GM15510 (cell line): ENCODE data around the gene C1orf116.

ENCODE experiments used
- POLR2A ChIP-seq: IDR thresholded peaks from 3 replicates; pipeline ENCODE4 v1.6.1; 2011; ENCODE audit warnings: borderline replicate concordance; ENCODE audit not compliant: insufficient read length; ENCODE audit errors: extremely low read depth

C1orf116 gene

DNA sequence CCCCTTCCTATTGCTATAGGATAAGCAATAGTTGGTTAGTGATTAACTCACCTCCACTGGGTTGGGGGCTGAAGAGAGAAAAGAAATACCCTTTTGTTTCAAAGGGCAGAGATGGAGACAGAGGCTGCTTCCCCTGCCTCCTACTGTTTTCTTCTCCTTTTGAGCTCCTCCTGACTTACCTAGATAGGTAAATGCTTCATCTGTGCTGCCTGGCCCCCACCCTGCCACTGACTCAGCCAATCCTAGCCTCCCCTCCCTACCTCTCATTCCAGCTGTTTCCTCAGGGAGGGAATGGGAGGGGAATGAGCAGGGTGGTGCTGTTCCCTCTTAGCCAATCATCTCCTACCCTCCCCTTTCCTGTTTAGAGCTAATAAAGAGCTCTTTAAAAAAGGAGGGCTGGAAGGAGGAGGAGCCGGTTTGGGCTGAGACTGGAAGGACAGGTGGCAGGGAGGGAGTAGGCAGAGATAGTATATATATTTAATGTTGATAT is at the start of gene C1orf116:
TSS of gene C1orf116 (minus strand) at position 229 of the 490 bp plus-strand sequence. CDS start 5,158 bp downstream, outside the sequence.
- TF ChIP-seq POLR2A: no peak

- no peak for TF ChIP-seq POLR2A
These were observed 49.2 kb upstream of the C1orf116 start for GRCh38 chr1:207081806-207082205.

DNA sequence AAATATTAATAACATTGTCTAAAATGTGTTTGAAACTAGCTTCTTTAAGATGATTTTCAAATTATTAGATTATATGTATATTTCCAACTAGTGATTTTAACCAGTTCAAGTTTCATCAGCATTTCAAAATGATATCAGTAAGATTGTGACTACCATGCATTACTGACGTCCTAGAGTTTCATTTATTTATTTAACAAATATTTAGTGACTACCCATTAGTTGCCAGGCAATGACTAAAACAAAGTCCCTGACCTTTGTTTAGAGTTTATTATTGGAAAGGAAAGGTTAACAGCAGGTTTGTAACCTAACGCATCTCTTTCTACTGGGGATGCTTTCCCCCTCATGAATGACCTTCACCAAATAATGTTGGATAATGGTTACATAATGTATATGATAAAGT is 48.5 kb upstream of the C1orf116 start:
- TF ChIP-seq POLR2A: no peak

- TF ChIP-seq POLR2A: no peak
These were observed 47.2 kb upstream of the C1orf116 start for GRCh38 chr1:207079706-207080241.

DNA sequence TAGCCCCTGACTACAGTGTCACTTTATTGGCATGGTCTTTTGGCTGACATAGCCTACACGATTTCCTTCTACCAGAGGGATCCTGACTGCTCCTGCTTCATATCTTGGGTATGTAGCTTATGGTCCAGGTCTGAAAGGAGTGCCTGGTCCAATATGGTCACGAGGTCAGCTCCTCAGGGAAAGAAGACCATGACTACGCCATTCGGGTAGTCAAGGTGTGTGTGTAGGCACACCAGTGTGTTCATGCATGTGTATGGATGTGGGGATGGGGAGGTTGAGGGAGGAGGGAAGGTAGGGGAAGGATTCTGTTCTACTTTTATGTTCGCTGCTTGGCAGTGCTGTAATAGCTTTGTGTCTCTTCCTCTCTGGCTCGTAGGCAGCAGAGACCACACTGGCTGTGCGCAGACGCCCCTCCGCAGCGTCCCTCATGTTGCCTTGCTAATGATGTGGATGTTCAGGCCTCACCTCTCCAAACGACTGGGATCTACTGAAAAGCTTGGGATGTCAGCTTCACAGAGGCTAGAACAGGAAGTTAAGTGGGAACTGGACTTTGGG is 46.1 kb upstream of the C1orf116 start:
- TF ChIP-seq POLR2A: no peak

DNA sequence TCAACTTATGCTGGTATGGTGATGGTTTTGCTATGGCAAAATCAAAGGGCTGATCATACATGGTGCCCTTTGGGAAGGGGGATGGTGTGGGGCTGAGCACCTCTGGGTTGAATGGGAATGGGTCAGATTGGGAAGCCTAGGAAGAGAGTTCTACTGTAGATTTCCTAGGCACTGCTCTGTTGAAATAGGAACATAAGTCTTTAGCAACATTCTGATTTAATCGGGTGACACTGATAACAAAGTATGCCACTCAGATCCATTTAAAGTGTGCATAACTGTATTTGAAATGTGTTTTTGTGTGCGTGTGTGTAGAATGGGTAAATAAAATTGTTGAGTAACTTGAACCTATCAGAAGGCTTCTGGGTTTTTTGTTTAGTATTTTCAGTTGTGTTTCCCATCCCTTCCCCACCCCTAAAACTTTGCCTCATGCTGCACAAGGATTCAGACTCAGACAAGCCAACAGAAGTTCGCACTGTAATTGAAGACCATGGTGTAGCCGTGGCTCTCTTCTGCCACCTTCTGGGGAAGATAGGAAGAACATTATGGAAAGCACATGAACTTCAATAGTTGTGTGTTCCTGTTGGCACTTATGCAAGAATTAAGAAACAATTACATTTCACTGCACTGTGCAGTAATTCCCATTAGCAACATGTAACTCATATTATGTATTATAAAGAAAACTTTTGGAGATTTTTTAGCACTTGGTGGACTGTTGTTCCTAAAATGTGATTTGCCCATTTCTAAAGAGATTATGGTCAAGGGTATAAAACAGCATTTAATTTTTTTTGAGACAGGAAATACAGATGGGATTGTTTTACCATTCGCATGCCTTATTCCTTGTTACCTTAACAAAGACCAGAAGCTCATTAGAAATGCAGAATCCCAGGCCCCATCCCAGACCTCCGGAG is 45.2 kb upstream of the C1orf116 start:
- no peak for TF ChIP-seq POLR2A

DNA sequence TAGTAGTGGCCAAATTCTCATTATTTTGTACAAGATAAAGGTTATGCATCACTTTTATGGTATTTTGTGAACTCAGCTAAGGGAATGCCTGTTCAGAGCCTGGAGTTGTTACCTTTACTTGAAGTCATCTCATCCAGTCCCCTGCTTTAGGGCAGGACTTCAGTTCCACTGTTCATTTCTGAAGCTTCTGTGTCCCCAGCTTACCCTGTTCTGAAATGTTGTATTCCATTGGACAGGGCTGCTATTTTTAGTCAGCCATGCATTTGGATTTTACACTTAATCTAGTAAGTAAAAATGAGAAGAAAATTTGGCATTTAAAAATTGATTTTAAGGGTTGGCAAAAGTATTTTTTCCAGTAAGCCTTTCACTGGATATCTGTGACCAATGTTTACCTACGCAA is 44.5 kb upstream of the C1orf116 start:
- no peak for TF ChIP-seq POLR2A

DNA sequence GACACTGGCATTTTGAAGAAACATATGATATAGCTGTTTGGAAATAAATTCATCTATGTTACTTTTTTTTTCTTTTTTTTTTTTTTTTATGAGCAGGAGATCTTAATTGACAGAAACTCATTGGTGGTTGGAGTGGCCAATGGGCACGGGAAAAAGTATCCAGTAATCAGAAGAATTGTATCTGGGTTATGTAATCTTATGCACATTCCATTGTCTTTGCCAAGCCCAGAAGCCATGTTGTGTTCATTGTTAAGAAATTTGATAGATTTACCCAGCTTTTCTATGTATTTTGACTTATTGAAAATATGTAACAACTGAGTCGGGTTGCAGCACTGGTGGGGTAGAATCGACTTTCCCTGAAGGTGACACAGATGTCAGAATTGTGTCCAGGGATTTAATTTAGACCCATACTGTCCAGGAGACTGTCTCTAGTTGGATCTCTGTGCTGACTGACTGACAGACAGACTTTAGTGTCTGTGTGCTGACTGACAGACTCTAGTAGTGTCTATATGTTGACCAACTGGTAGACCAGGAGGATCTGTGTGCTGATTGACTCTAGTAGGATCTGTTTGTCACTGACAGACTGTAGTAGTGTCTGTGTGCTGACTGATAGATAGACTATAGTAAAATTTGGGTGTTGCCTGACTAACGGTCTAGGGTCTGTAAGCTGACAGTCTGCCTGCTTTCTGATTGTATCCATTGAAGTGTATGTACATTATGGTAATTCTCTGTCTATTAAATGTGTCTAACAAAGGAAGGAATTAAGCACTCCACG is 43.8 kb upstream of the C1orf116 start:
- TF ChIP-seq POLR2A: no peak

DNA sequence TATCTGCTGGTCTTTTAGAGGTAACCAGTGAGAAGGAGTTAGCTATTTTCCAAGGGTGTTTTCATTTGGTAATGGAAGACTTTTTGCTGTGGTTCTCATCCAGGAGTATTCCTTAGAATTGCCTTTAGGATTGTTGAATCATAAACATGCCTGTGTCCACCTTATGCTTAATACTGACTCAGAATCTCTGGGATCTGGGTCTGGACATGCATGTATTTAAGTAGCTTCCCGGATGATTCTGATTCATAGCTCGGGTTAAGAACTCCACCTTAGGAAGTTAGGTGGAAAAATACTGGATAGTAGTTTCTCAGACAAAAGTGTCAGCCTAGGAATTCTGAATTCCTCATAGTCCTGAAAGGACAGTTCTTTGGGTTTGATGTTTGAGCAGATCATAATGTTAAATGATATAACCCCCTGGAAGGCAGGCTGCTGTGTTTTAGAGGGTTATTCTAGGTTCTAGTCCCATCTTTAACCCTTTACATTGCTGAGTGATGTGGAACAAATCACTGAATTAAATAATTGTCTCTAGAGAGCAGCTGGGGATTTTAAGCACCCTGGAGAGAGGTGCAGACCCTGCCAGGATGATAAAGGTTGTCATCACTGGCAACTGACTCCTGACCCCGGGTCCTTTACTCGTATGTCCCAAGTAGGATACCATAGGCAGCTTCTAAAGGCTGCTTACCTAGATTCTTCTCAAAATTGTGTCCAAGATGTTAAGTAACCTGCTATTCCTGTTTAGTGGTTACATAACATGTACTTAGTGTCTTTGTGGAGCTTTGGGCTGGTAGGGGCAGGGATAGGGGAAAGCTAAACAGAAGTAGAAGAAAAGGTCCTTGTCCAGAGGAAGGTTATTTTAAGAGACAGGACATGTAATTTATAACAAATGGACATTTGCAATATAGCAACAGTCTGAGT is 41.6 kb upstream of the C1orf116 start:
- no peak for TF ChIP-seq POLR2A

- TF ChIP-seq POLR2A: no peak
These were observed 39.7 kb upstream of the C1orf116 start for GRCh38 chr1:207072233-207072632.

GRCh38 chr1:207071426-207071825 is 38.9 kb upstream of the C1orf116 start:
- TF ChIP-seq POLR2A: no peak

- TF ChIP-seq POLR2A: no peak
These were observed 38.3 kb upstream of the C1orf116 start for GRCh38 chr1:207070811-207071210.

DNA sequence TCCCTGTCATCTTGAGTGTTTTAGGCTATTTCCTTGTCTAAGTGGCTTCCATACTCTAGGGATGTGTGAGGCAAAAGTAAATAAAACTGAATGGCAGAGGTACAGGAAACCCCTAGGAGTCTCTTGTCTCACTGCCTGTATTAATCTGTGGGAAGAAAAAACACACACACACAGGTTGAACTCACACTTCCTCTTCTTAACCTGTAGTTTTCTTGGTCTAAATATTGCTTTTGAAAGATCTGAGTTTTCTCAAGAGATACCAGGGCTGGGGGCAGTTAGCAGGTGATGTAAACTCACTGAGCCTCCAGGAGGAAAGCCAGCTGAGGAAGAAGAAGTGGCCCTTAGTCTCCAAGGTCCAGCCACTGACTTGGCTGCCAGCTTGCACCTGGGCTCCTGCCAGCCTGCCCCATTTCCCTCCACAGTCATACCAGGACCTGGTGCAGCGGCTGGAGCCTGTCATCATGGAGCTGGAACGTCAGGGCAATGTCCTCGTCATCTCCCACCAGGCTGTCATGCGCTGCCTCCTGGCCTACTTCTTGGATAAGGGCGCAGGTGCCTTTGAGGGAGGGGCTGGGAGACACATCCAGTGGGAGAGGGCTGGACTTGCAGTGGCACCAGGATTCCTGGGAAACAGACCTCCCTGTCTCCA is 37.4 kb upstream of the C1orf116 start:
- TF ChIP-seq POLR2A: no peak
